ENCODE measurements around the gene PUM2.

DNA sequence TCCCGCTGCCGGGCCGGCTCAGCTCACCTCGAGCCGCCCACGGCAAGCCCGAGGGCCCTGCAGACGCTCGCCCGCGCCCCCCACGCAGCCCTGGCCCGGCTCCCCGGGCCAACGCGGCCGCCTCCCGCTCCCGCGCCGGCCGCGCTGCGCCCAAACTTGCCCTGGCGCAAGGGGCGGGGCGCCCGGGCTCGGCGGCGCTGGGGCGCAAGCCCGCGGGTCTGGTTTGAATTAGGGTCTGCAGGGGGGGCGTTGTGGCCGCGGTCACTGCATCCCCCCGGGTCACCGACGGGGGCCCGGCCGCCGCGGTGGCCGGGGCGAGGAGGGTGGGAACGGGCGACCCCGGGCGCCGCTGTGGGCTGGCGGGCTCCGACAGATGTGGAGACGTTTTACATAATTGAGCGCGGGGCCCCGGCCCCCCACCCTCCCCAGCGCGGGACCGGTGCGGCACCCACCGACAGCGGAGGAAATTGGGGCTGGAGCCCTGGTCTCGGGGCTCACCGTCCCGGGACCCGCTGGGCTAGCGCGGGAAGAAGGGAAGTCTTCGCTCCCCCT is 126.4 kb downstream of the PUM2 start:
- TF ChIP-seq YY1 (IDR thresholded peaks at IDR 0.05; ENCODE audit: insufficient read depth, insufficient replicate concordance, low read depth, low read length), result no peak
- no peak for TF ChIP-seq ZNF510 (CRISPR knock-in tag; IDR thresholded peaks at IDR 0.05; ENCODE audit: low read depth)
- no peak for TF ChIP-seq EP300 (IDR thresholded peaks at IDR 0.05; ENCODE audit: low read depth in 2 of 2, low read length in 2 of 2)
- TF ChIP-seq EP300 (CRISPR knock-in tag; IDR thresholded peaks at IDR 0.05; ENCODE audit: borderline replicate concordance), result no peak
- no peak for TF ChIP-seq ZNF605 (CRISPR knock-in tag; IDR thresholded peaks at IDR 0.05)
- TF ChIP-seq NFIC (IDR thresholded peaks at IDR 0.05; ENCODE audit: low read length), result no peak
